ENCODE results near the gene SPARCL1. TPM values are rescaled to one million over a fixed set of nuclear protein-coding genes. Genes with fewer than 3 reads are reported as not detected.

Gene SPARCL1
- total and polyA plus RNA-seq, 2 experiments from 2014 or later: 15.2 to 45.4 TPM

DNA sequence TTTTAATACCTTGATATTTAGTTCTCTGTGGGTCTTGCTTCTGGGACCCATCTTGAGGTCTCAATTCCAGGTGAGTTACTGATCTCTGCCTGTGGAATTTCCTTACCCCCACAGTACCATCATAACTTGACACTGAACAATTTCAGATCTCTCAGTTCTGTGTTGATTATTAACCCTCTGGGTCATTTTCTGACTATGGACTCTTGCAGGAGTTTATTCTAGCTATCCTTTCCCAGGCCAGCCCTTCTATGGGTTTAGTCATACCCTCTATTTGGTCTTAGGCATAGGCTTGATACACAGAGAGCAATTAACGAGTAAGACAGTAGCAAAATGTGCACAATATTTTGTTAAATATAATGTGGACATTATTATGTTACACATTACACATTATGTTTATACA, 3.7 kb upstream of the SPARCL1 start:
- H3K27ac ChIP-seq: no peak overlapping the region
- H3K4me2 ChIP-seq: no peak overlapping the region
- H3K4me3 ChIP-seq: no peak overlapping the region
- no peaks in the 10 kb centered on the region for H4K20me1 ChIP-seq (ENCODE audit: insufficient read depth, poor library complexity, severe bottlenecking)
- no peak for DNase-seq (ENCODE audit: low spot score)
- no peaks in the 10 kb centered on the region for H3K9me3 ChIP-seq (ENCODE audit: low read depth)
- no peak overlapping the region for H2AFZ ChIP-seq
- no peaks in the 10 kb centered on the region for H3K9me2 ChIP-seq (replicated peaks; ENCODE audit: insufficient read depth)
- peaks cover 17% of the 10 kb centered on the region for H3K4me1 ChIP-seq (ENCODE audit: insufficient read depth)
- H3K79me2 ChIP-seq: no peaks in the 10 kb centered on the region
- H3K27me3 ChIP-seq: no peaks in the 10 kb centered on the region
- 78% methylated on average over 1 of the region's 1 CpG for WGBS (ENCODE audit: low lambda C conversion rate, missing lambda C conversion rate)
- TF ChIP-seq EZH2 (IDR thresholded peaks at IDR 0.05; ENCODE audit: borderline replicate concordance): no peak
- TF ChIP-seq EZH2phosphoT487 (IDR thresholded peaks at IDR 0.05; ENCODE audit: low read depth, severe bottlenecking, unreplicated experiment): no peak
- TF ChIP-seq, protein P1, sequence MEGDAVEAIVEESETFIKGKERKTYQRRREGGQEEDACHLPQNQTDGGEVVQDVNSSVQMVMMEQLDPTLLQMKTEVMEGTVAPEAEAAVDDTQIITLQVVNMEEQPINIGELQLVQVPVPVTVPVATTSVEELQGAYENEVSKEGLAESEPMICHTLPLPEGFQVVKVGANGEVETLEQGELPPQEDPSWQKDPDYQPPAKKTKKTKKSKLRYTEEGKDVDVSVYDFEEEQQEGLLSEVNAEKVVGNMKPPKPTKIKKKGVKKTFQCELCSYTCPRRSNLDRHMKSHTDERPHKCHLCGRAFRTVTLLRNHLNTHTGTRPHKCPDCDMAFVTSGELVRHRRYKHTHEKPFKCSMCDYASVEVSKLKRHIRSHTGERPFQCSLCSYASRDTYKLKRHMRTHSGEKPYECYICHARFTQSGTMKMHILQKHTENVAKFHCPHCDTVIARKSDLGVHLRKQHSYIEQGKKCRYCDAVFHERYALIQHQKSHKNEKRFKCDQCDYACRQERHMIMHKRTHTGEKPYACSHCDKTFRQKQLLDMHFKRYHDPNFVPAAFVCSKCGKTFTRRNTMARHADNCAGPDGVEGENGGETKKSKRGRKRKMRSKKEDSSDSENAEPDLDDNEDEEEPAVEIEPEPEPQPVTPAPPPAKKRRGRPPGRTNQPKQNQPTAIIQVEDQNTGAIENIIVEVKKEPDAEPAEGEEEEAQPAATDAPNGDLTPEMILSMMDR (IDR thresholded peaks at IDR 0.05; ENCODE audit: poor library complexity): no peak
- no peaks in the 10 kb centered on the region for H3K36me3 ChIP-seq (replicated peaks; ENCODE audit: insufficient read depth, low read depth)

GRCh38 chr4:87532109-87532508, 2.9 kb upstream of the SPARCL1 start:
- no peak overlapping the region for H3K27ac ChIP-seq
- no peak for TF ChIP-seq EZH2phosphoT487 (IDR thresholded peaks at IDR 0.05; ENCODE audit: low read depth, severe bottlenecking, unreplicated experiment)
- TF ChIP-seq EZH2 (IDR thresholded peaks at IDR 0.05; ENCODE audit: borderline replicate concordance): no peak
- TF ChIP-seq, protein P1 (IDR thresholded peaks at IDR 0.05; ENCODE audit: poor library complexity): no peak
- WGBS (ENCODE audit: low lambda C conversion rate, missing lambda C conversion rate): 84% methylated on average over 1 of the region's 1 CpG

GRCh38 chr4:87531621-87532020, 2.4 kb upstream of the SPARCL1 start:
- WGBS (ENCODE audit: low lambda C conversion rate, missing lambda C conversion rate): 66% methylated on average over 5 of the region's 5 CpGs
- peak overlapping the region; percentile 56 for H3K27ac ChIP-seq

More at GRCh38 chr4:87532109-87532508, 2.9 kb upstream of the SPARCL1 start:
- no peaks in the 10 kb centered on the region for H3K36me3 ChIP-seq (replicated peaks; ENCODE audit: insufficient read depth, low read depth)
- no peaks in the 10 kb centered on the region for H4K20me1 ChIP-seq (ENCODE audit: insufficient read depth, poor library complexity, severe bottlenecking)
- H3K4me1 ChIP-seq (ENCODE audit: insufficient read depth): peaks cover 17% of the 10 kb centered on the region
- H3K4me3 ChIP-seq: no peak overlapping the region
- no peak overlapping the region for H3K4me2 ChIP-seq
- no peak overlapping the region for H2AFZ ChIP-seq
- no peaks in the 10 kb centered on the region for H3K27me3 ChIP-seq
- H3K79me2 ChIP-seq: no peaks in the 10 kb centered on the region
- no peaks in the 10 kb centered on the region for H3K9me2 ChIP-seq (replicated peaks; ENCODE audit: insufficient read depth)
- no peak for DNase-seq (ENCODE audit: low spot score)
- no peaks in the 10 kb centered on the region for H3K9me3 ChIP-seq (ENCODE audit: low read depth)

More at GRCh38 chr4:87531621-87532020, 2.4 kb upstream of the SPARCL1 start:
- Histone ChIP-seq H3K4me3 (no peak overlapping the region), H3K36me3 (replicated peaks; ENCODE audit: insufficient read depth, low read depth) (no peaks in the 10 kb centered on the region), H4K20me1 (ENCODE audit: insufficient read depth, poor library complexity, severe bottlenecking) (no peaks in the 10 kb centered on the region), H3K9me3 (ENCODE audit: low read depth) (no peaks in the 10 kb centered on the region), H3K4me2 (no peak overlapping the region), H3K79me2 (no peaks in the 10 kb centered on the region), H3K27me3 (no peaks in the 10 kb centered on the region), H3K4me1 (ENCODE audit: insufficient read depth) (peaks cover 17% of the 10 kb centered on the region), H2AFZ (no peak overlapping the region), H3K9me2 (replicated peaks; ENCODE audit: insufficient read depth) (no peaks in the 10 kb centered on the region)
- TF ChIP-seq, protein P1 (IDR thresholded peaks at IDR 0.05; ENCODE audit: poor library complexity): no peak
- TF ChIP-seq EZH2 (IDR thresholded peaks at IDR 0.05; ENCODE audit: borderline replicate concordance) (no peak), EZH2phosphoT487 (IDR thresholded peaks at IDR 0.05; ENCODE audit: low read depth, severe bottlenecking, unreplicated experiment) (no peak)
- DNase-seq (ENCODE audit: low spot score): no peak

All from hepatocyte (in vitro differentiated cells).